ENCODE measurements around the gene WDR1. TPM values are rescaled to one million over a fixed set of nuclear protein-coding genes. Genes with fewer than 3 reads are reported as not detected.

WDR1 gene
- total RNA-seq, 4 donors from 2014 or later: 57.3 to 84.2 (median 72.7) TPM

- no peaks in the 10 kb centered on the region for H3K9me3 ChIP-seq
- intact Hi-C loops (cut with DNase I; ENCODE audit: low total_unique reads) (no loop called here), in situ Hi-C loops (cut with MboI; ENCODE audit: low sequenced_read_pairs in 4 of 4) (no loop called here)
- H3K27ac ChIP-seq: no peak overlapping the region
- DNase-seq: no peak
- H3K27me3 ChIP-seq: no peaks in the 10 kb centered on the region
- H3K4me1 ChIP-seq: peaks cover 0 to 4% of the 10 kb centered on the region in 2 donors
- no peaks in the 10 kb centered on the region for H3K36me3 ChIP-seq
- H3K4me3 ChIP-seq: no peak overlapping the region
- no peak for ATAC-seq
- TF ChIP-seq POLR2A (IDR thresholded peaks at IDR 0.05) (no peak), CTCF (IDR thresholded peaks at IDR 0.05 in 4 of 5, conservative IDR thresholded peaks at IDR 0.05 in 1 of 5) (no peak)
Observed at GRCh38 chr4:10046471-10046870, 70.1 kb downstream of the WDR1 start.

- H3K4me1 ChIP-seq: peaks cover 10 to 14% of the 10 kb centered on the region in 2 donors
- TF ChIP-seq CTCF (IDR thresholded peaks at IDR 0.05 in 4 of 5, conservative IDR thresholded peaks at IDR 0.05 in 1 of 5) (no peak), POLR2A (IDR thresholded peaks at IDR 0.05) (no peak)
- ATAC-seq (no peak), DNase-seq (no peak)
- no peaks in the 10 kb centered on the region for H3K36me3 ChIP-seq
- no peaks in the 10 kb centered on the region for H3K9me3 ChIP-seq
- no peak overlapping the region for H3K27ac ChIP-seq
- no peaks in the 10 kb centered on the region for H3K27me3 ChIP-seq
- intact Hi-C loops (cut with DNase I; ENCODE audit: low total_unique reads): no loop called here
- in situ Hi-C loops (cut with MboI; ENCODE audit: low sequenced_read_pairs in 4 of 4): no loop called here
- H3K4me3 ChIP-seq: no peak overlapping the region
Observed at GRCh38 chr4:10045481-10045880, 71.1 kb downstream of the WDR1 start.

- Histone ChIP-seq H3K9me3 (no peaks in the 10 kb centered on the region), H3K4me3 (no peak overlapping the region), H3K27me3 (no peaks in the 10 kb centered on the region), H3K4me1 (peaks cover 10 to 15% of the 10 kb centered on the region in 2 donors), H3K27ac (no peak overlapping the region), H3K36me3 (no peaks in the 10 kb centered on the region)
- no peak for DNase-seq
- no peak for ATAC-seq
- TF ChIP-seq POLR2A (IDR thresholded peaks at IDR 0.05) (no peak), CTCF (IDR thresholded peaks at IDR 0.05 in 4 of 5, conservative IDR thresholded peaks at IDR 0.05 in 1 of 5) (no peak)
- intact Hi-C loops (cut with DNase I; ENCODE audit: low total_unique reads): no loop called here
- in situ Hi-C loops (cut with MboI; ENCODE audit: low sequenced_read_pairs in 4 of 4): no loop called here
Observed at GRCh38 chr4:10041036-10041435, 75.6 kb downstream of the WDR1 start.

- in situ Hi-C loops (cut with MboI; ENCODE audit: low sequenced_read_pairs in 4 of 4) (no loop called here), intact Hi-C loops (cut with DNase I; ENCODE audit: low total_unique reads) (no loop called here)
- ATAC-seq: no peak
- TF ChIP-seq CTCF (IDR thresholded peaks at IDR 0.05 in 4 of 5, conservative IDR thresholded peaks at IDR 0.05 in 1 of 5): no peak
- TF ChIP-seq POLR2A (IDR thresholded peaks at IDR 0.05): no peak
- H3K27ac ChIP-seq: no peak overlapping the region
- peaks cover 10 to 15% of the 10 kb centered on the region in 2 donors for H3K4me1 ChIP-seq
- H3K4me3 ChIP-seq: no peak overlapping the region
- no peaks in the 10 kb centered on the region for H3K9me3 ChIP-seq
- no peak for DNase-seq
- H3K27me3 ChIP-seq: no peaks in the 10 kb centered on the region
- H3K36me3 ChIP-seq: no peaks in the 10 kb centered on the region
Observed at GRCh38 chr4:10040049-10040892, 76.3 kb downstream of the WDR1 start.
